ENCODE data around the gene MICALL1.

- TF ChIP-seq CTCF (IDR thresholded peaks at IDR 0.05): no peak
- TF ChIP-seq POLR2A (IDR thresholded peaks at IDR 0.05): peak; percentile 40 to 72
- peak; percentile 82 to 94 (median 89) for TF ChIP-seq POLR2AphosphoS5 (IDR thresholded peaks at IDR 0.05)
Observed at GRCh38 chr22:37953437-37954179, 47.5 kb downstream of the MICALL1 start, which contains the start of the genes C22orf23 and POLR2F.

Data from sigmoid colon (tissue), 4 donors.